GM23338 (cell line): ENCODE data around the gene TSSC4. TPM values are rescaled to one million over a fixed set of nuclear protein-coding genes. Genes with fewer than 3 reads are reported as not detected.

Source experiments
- CREB1 ChIP-seq: fragments of 250-450 bp; sonication (Bioruptor Pico); IDR thresholded peaks from 2 replicates; pipeline ENCODE4 v1.5.0; 2020; ENCODE audit warnings: low read depth, mild to moderate bottlenecking, moderate library complexity
- EZH2 ChIP-seq: fragments of 200-600 bp; sonication (generic); IDR thresholded peaks from one replicate; pipeline ENCODE4 v1.8.0; 2017; ENCODE audit warnings: antibody characterized with exemption, mild to moderate bottlenecking, low read depth; ENCODE audit not compliant: unreplicated experiment
- EZH2phosphoT487 ChIP-seq: fragments of 200-600 bp; sonication (generic); IDR thresholded peaks from one replicate; pipeline ENCODE4 v1.8.1; 2018; ENCODE audit warnings: antibody characterized with exemption; ENCODE audit not compliant: unreplicated experiment
- JUNB ChIP-seq: IDR thresholded peaks from one replicate; pipeline ENCODE4 v1.6.1; 2016; ENCODE audit warnings: antibody characterized with exemption; ENCODE audit not compliant: unreplicated experiment
- STAT1 ChIP-seq: IDR thresholded peaks from one replicate; pipeline ENCODE4 v1.6.1; 2016; ENCODE audit warnings: antibody characterized with exemption; ENCODE audit not compliant: unreplicated experiment
- polyA plus RNA-seq: library from polyadenylated mRNA; unstranded; fragments of >200 nt; fragmentation: Nextera tagmentation; extraction: Ambion mirVana; gene quantifications from 2 replicates; pipeline ENCODE4 v1.2.1, GENCODE V29; 2016
- total RNA-seq: library from RNA; depleted of rRNA; stranded (reverse); fragments of >200 nt; shearing (Covaris generic); gene quantifications from 2 replicates; pipeline ENCODE4 v1.2.3, GENCODE V29; 2014
- TF ChIP-seq, protein P1 (sequence below): fragments of 250-450 bp; sonication (Bioruptor Pico); IDR thresholded peaks from 2 replicates; pipeline ENCODE4 v1.5.0; 2020; ENCODE audit warnings: mild to moderate bottlenecking, moderate library complexity
- TF ChIP-seq, protein P2 (sequence below): IDR thresholded peaks from one replicate; pipeline ENCODE4 v1.6.1; 2018; ENCODE audit warnings: antibody characterized with exemption; ENCODE audit not compliant: unreplicated experiment

The TSSC4 gene
- total and polyA plus RNA-seq, 2 experiments from 2014 or later = 27.5 to 44.3 TPM

DNA sequence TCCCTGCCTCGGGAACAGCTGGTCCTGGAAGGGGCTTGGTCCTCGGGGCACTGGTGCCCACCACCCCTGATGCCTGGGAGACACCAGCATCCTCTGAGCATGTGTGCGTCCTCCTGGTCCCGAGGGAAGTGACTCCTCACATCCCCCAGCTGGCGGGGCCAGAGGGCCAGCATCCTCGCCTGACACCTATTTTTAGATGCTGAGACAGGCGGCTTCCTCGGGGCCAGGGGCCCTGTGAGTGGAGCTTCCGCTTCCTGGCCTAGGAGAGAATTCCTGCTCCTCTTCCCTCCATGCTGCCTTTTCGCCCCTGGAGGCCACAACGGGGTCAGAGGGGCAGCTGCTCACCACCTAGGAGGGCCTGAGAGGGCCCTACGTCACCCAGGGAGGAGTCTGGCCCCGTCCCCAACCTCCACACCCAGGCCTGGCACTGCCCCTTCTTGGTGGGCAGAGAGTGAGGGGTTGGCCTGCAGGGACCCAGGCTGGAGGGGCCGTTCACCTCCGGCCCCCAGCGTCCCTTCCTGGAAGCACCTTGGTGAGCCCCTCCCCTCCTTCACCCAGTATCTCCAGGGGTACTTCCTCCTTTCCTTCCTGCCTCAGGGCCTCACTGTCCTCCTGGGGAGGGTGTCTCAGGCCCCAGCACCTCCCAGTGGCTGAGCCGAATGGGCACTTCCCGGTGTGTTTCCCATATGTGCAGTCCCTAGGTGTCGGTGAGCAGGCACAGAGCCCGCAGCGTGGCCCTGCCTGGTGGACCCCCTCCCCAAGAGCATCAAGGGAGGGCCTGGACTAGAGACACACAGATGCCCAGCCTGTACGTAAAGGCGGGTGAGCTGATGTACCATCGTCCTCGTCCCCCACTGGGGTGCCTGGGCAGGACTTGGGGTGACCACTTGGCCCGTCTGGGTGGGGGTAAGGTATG, 17.4 kb upstream of the TSSC4 start (continued):
- TF ChIP-seq, protein P1, sequence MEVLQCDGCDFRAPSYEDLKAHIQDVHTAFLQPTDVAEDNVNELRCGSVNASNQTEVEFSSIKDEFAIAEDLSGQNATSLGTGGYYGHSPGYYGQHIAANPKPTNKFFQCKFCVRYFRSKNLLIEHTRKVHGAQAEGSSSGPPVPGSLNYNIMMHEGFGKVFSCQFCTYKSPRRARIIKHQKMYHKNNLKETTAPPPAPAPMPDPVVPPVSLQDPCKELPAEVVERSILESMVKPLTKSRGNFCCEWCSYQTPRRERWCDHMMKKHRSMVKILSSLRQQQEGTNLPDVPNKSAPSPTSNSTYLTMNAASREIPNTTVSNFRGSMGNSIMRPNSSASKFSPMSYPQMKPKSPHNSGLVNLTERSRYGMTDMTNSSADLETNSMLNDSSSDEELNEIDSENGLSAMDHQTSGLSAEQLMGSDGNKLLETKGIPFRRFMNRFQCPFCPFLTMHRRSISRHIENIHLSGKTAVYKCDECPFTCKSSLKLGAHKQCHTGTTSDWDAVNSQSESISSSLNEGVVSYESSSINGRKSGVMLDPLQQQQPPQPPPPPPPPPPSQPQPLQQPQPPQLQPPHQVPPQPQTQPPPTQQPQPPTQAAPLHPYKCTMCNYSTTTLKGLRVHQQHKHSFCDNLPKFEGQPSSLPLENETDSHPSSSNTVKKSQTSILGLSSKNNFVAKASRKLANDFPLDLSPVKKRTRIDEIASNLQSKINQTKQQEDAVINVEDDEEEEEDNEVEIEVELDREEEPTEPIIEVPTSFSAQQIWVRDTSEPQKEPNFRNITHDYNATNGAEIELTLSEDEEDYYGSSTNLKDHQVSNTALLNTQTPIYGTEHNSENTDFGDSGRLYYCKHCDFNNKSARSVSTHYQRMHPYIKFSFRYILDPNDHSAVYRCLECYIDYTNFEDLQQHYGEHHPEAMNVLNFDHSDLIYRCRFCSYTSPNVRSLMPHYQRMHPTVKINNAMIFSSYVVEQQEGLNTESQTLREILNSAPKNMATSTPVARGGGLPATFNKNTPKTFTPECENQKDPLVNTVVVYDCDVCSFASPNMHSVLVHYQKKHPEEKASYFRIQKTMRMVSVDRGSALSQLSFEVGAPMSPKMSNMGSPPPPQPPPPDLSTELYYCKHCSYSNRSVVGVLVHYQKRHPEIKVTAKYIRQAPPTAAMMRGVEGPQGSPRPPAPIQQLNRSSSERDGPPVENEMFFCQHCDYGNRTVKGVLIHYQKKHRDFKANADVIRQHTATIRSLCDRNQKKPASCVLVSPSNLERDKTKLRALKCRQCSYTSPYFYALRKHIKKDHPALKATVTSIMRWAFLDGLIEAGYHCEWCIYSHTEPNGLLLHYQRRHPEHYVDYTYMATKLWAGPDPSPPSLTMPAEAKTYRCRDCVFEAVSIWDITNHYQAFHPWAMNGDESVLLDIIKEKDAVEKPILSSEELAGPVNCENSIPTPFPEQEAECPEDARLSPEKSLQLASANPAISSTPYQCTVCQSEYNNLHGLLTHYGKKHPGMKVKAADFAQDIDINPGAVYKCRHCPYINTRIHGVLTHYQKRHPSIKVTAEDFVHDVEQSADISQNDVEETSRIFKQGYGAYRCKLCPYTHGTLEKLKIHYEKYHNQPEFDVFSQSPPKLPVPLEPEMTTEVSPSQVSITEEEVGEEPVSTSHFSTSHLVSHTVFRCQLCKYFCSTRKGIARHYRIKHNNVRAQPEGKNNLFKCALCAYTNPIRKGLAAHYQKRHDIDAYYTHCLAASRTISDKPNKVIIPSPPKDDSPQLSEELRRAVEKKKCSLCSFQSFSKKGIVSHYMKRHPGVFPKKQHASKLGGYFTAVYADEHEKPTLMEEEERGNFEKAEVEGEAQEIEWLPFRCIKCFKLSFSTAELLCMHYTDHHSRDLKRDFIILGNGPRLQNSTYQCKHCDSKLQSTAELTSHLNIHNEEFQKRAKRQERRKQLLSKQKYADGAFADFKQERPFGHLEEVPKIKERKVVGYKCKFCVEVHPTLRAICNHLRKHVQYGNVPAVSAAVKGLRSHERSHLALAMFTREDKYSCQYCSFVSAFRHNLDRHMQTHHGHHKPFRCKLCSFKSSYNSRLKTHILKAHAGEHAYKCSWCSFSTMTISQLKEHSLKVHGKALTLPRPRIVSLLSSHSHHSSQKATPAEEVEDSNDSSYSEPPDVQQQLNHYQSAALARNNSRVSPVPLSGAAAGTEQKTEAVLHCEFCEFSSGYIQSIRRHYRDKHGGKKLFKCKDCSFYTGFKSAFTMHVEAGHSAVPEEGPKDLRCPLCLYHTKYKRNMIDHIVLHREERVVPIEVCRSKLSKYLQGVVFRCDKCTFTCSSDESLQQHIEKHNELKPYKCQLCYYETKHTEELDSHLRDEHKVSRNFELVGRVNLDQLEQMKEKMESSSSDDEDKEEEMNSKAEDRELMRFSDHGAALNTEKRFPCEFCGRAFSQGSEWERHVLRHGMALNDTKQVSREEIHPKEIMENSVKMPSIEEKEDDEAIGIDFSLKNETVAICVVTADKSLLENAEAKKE (CRISPR knock-in tag) = no peak
- TF ChIP-seq EZH2phosphoT487 (no peak), EZH2 (no peak), STAT1 (no peak), JUNB (no peak), CREB1 (CRISPR knock-in tag) (no peak)
- TF ChIP-seq, protein P2, sequence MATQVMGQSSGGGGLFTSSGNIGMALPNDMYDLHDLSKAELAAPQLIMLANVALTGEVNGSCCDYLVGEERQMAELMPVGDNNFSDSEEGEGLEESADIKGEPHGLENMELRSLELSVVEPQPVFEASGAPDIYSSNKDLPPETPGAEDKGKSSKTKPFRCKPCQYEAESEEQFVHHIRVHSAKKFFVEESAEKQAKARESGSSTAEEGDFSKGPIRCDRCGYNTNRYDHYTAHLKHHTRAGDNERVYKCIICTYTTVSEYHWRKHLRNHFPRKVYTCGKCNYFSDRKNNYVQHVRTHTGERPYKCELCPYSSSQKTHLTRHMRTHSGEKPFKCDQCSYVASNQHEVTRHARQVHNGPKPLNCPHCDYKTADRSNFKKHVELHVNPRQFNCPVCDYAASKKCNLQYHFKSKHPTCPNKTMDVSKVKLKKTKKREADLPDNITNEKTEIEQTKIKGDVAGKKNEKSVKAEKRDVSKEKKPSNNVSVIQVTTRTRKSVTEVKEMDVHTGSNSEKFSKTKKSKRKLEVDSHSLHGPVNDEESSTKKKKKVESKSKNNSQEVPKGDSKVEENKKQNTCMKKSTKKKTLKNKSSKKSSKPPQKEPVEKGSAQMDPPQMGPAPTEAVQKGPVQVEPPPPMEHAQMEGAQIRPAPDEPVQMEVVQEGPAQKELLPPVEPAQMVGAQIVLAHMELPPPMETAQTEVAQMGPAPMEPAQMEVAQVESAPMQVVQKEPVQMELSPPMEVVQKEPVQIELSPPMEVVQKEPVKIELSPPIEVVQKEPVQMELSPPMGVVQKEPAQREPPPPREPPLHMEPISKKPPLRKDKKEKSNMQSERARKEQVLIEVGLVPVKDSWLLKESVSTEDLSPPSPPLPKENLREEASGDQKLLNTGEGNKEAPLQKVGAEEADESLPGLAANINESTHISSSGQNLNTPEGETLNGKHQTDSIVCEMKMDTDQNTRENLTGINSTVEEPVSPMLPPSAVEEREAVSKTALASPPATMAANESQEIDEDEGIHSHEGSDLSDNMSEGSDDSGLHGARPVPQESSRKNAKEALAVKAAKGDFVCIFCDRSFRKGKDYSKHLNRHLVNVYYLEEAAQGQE = no peak
